HG02623 (cell line): ENCODE results near the gene CXCR6.

Experiments
- ATAC-seq: cut with Tn5 transposase; IDR thresholded peaks from one replicate; pipeline ENCODE4 v1.9.1; 2021; ENCODE audit warnings: moderate library complexity; ENCODE audit not compliant: unreplicated experiment

CXCR6 gene

GRCh38 chr3:45943207-45943846, at the start of gene CXCR6:
Gene CXCR6, plus strand, starts transcription at chr3:45943464. Its CDS starts 3,018 bp downstream, at chr3:45946482.
- no peak for ATAC-seq

GRCh38 chr3:45894015-45894414, 49.2 kb upstream of the CXCR6 start:
- ATAC-seq, result no peak

- ATAC-seq, result no peak
Observed at GRCh38 chr3:45895686-45896468, 47.4 kb upstream of the CXCR6 start.

- ATAC-seq, result no peak
Observed at GRCh38 chr3:45896956-45897355, 46.3 kb upstream of the CXCR6 start.

GRCh38 chr3:45904931-45905330, 38.3 kb upstream of the CXCR6 start:
- ATAC-seq, result no peak

GRCh38 chr3:45905755-45906154, 37.5 kb upstream of the CXCR6 start:
- no peak for ATAC-seq

GRCh38 chr3:45906681-45907407, 36.4 kb upstream of the CXCR6 start:
- no peak for ATAC-seq

- ATAC-seq, result no peak
Observed at GRCh38 chr3:45907769-45908705, 35.2 kb upstream of the CXCR6 start.

GRCh38 chr3:45908761-45909160, 34.5 kb upstream of the CXCR6 start:
- ATAC-seq, result no peak

GRCh38 chr3:45909542-45909941, 33.7 kb upstream of the CXCR6 start:
- no peak for ATAC-seq

- no peak for ATAC-seq
Observed at GRCh38 chr3:45910892-45911291, 32.4 kb upstream of the CXCR6 start.

GRCh38 chr3:45911511-45912226, 31.6 kb upstream of the CXCR6 start:
- ATAC-seq, result no peak

- ATAC-seq, result no peak
Observed at GRCh38 chr3:45912435-45912834, 30.8 kb upstream of the CXCR6 start.

- ATAC-seq, result no peak
Observed at GRCh38 chr3:45914362-45915058, 28.8 kb upstream of the CXCR6 start.

GRCh38 chr3:45915059-45915439, 28.2 kb upstream of the CXCR6 start:
- no peak for ATAC-seq

- ATAC-seq, result peak; percentile 91
Observed at GRCh38 chr3:45915518-45916231, 27.6 kb upstream of the CXCR6 start.

- ATAC-seq, result no peak
Observed at GRCh38 chr3:45917146-45917898, 25.9 kb upstream of the CXCR6 start.
